K562 (cell line): ENCODE data around the gene MRO.

Source experiments
- DPF2 ChIP-seq: fragments of 450-650 bp; IDR thresholded peaks from 2 replicates; pipeline ENCODE4 v1.6.1; 2016
- ETV5 ChIP-seq: sonication (generic); formaldehyde crosslinking; IDR thresholded peaks from 2 replicates; pipeline ENCODE4 v1.4.0; 2020; ENCODE audit warnings: low read depth, mild to moderate bottlenecking, missing genetic modification reagents
- HDAC6 ChIP-seq: IDR thresholded peaks from 2 replicates; pipeline ENCODE4 v1.6.1; 2012; ENCODE audit warnings: low read depth, mild to moderate bottlenecking, control low read depth, inconsistent platforms, low read length, moderate library complexity
- RNF2 ChIP-seq: sonication (generic); IDR thresholded peaks from 2 replicates; pipeline ENCODE4 v1.6.1; 2016
- ZNF592 ChIP-seq: fragments of 450-650 bp; IDR thresholded peaks from 2 replicates; pipeline ENCODE4 v1.6.1; 2017; ENCODE audit warnings: antibody characterized with exemption, mild to moderate bottlenecking

DNA sequence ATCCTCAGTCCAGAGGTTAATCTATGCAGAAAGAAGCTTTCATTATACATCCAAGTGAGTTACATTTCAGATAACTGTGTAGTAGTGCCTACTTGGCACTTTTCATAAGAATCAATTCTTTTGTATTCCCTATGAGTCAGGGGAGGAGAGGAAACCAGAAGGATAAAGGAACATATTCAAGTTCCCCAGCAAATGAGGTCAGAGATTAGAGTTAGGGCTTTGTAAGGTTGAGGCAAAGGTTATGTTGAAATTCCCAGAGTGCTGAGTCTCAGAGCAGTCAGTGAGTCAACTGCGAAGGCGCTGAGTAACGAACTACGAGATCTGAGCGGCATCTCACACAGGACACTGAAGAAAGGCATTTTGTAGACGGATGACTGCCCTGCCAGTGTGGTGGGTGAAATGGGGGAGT, 34.1 kb upstream of the MRO start:
- no peak for TF ChIP-seq RNF2
- no peak for TF ChIP-seq ZNF592
- TF ChIP-seq HDAC6, result no peak
- TF ChIP-seq ETV5 (CRISPR knock-in tag), result no peak
- TF ChIP-seq DPF2, result no peak
